Muscle of back (tissue), 11 donors: ENCODE data around the gene TC2N. TPM values are rescaled to one million over a fixed set of nuclear protein-coding genes. Genes with fewer than 3 reads are reported as not detected.
"Not testable (repeated sequence)": the region's sequence is repeated elsewhere in the genome, so short reads cannot be mapped to it uniquely, and the experiment has no call there.

Experiments used
- DNase-seq, 3 donors: peaks; one replicate each; pipeline versions ENCODE4 v3.0.0 to v3.0.0-alpha.2; 2013
- polyA plus RNA-seq, 10 donors: library from polyadenylated mRNA; unstranded; fragments of 120-200 nt; gene quantifications; one replicate each; pipeline ENCODE4 v1.2.1, GENCODE V29; 2013; ENCODE audit not compliant: insufficient read length in 10 of 10

The TC2N gene
- polyA plus RNA-seq, 10 donors, result 1.5 to 12.5 (median 5.3) TPM

- DNase-seq, result no peak
Observed at GRCh38 chr14:91754819-91755218, 112.5 kb downstream of the TC2N start.

GRCh38 chr14:91754185-91754584, 113.2 kb downstream of the TC2N start:
- no peak for DNase-seq

GRCh38 chr14:91753501-91754128, 113.7 kb downstream of the TC2N start:
- DNase-seq, result no peak

- no peak for DNase-seq
Observed at GRCh38 chr14:91752961-91753360, 114.4 kb downstream of the TC2N start.

- no peak for DNase-seq
Observed at GRCh38 chr14:91751719-91752118, 115.6 kb downstream of the TC2N start.

- no peak for DNase-seq
Observed at GRCh38 chr14:91750634-91751198, 116.6 kb downstream of the TC2N start.

GRCh38 chr14:91749868-91750267, 117.5 kb downstream of the TC2N start:
- DNase-seq, result no peak

GRCh38 chr14:91748049-91748448, 119.3 kb downstream of the TC2N start:
- DNase-seq, result no peak

- DNase-seq, result no peak
Observed at GRCh38 chr14:91745344-91745743, 122.0 kb downstream of the TC2N start.

GRCh38 chr14:91744068-91744480, 123.3 kb downstream of the TC2N start:
- no peak for DNase-seq

GRCh38 chr14:91743305-91743653, 124.1 kb downstream of the TC2N start:
- DNase-seq, result no peak

- DNase-seq, result no peak
Observed at GRCh38 chr14:91742621-91743304, 124.6 kb downstream of the TC2N start.

GRCh38 chr14:91739867-91740266, 127.5 kb downstream of the TC2N start:
- not testable (repeated sequence) for DNase-seq

GRCh38 chr14:91737619-91738018, 129.7 kb downstream of the TC2N start:
- DNase-seq, result no peak

- peak in 1 of 3 donors; percentile 26 for DNase-seq
Observed at GRCh38 chr14:91732859-91733477, 134.4 kb downstream of the TC2N start.

- no peak for DNase-seq
Observed at GRCh38 chr14:91732439-91732838, 134.9 kb downstream of the TC2N start.

- DNase-seq, result no peak
Observed at GRCh38 chr14:91731986-91732385, 135.3 kb downstream of the TC2N start, which contains the start of gene CATSPERB. Gene CATSPERB, minus strand, starts transcription at chr14:91732086. Its CDS starts 2,607 bp downstream, at chr14:91729479.

GRCh38 chr14:91731018-91731417, 136.3 kb downstream of the TC2N start:
- no peak for DNase-seq

- DNase-seq, result no peak
Observed at GRCh38 chr14:91729756-91730155, 137.6 kb downstream of the TC2N start.
